ENCODE measurements around the gene RNF13. TPM values are rescaled to one million over a fixed set of nuclear protein-coding genes. Genes with fewer than 3 reads are reported as not detected.

RNF13 gene
- total and polyA plus RNA-seq, 2 of the 4 experiments (the other 2 are of a cell fraction): 12.8 to 29.8 TPM

DNA sequence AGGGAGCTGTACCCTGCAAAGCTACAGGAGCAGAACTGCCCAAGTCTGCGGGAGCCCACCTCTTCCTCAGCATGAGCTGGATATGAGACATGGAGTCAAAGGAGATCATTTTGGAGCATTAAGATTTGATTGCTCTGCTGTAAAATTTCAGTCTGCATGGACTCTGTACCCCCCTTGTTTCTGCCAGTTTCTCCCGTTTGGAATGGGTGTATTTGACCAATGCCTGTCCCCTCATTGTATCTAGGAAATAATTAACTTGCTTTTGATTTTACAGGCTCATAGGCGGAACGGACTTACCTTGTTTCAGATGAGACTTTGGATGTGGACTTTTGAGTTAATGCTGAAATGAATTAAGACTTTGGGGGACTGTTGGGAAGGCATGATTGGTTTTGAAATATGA is 18.3 kb downstream of the RNF13 start:
- ATAC-seq (ENCODE audit: low read depth) (no peak), DNase-seq (no peak)
- no peak overlapping the region for H3K27ac ChIP-seq (ENCODE audit: insufficient read depth, low read length)
- no peak overlapping the region for H3K56ac ChIP-seq (ENCODE audit: extremely low read depth, insufficient read depth, low read length)
- no peak overlapping the region for H4K8ac ChIP-seq (ENCODE audit: low read depth in 2 of 2, low read length in 2 of 2)
- H4K5ac ChIP-seq (ENCODE audit: low read depth, low read length): no peak overlapping the region
- H3K4ac ChIP-seq (ENCODE audit: low read depth, low read length): no peak overlapping the region
- TF ChIP-seq POLR2A (IDR thresholded peaks at IDR 0.05; ENCODE audit: low read depth, low read length): no peak
- TF ChIP-seq CEBPB (IDR thresholded peaks at IDR 0.05; ENCODE audit: low read depth, low read length): no peak
- TF ChIP-seq, protein P1, sequence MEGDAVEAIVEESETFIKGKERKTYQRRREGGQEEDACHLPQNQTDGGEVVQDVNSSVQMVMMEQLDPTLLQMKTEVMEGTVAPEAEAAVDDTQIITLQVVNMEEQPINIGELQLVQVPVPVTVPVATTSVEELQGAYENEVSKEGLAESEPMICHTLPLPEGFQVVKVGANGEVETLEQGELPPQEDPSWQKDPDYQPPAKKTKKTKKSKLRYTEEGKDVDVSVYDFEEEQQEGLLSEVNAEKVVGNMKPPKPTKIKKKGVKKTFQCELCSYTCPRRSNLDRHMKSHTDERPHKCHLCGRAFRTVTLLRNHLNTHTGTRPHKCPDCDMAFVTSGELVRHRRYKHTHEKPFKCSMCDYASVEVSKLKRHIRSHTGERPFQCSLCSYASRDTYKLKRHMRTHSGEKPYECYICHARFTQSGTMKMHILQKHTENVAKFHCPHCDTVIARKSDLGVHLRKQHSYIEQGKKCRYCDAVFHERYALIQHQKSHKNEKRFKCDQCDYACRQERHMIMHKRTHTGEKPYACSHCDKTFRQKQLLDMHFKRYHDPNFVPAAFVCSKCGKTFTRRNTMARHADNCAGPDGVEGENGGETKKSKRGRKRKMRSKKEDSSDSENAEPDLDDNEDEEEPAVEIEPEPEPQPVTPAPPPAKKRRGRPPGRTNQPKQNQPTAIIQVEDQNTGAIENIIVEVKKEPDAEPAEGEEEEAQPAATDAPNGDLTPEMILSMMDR (conservative IDR thresholded peaks at IDR 0.05; ENCODE audit: low read depth, low read length): no peak
- TF ChIP-seq RFX5 (IDR thresholded peaks at IDR 0.05; ENCODE audit: low read depth, low read length): no peak
- no peak for TF ChIP-seq CHD1 (IDR thresholded peaks at IDR 0.05; ENCODE audit: low read depth, low read length)
- no peak for TF ChIP-seq RCOR1 (IDR thresholded peaks at IDR 0.05; ENCODE audit: insufficient replicate concordance, low read length)
- no peak for TF ChIP-seq MXI1 (IDR thresholded peaks at IDR 0.05; ENCODE audit: borderline replicate concordance, low read depth, low read length)
- no peak for TF ChIP-seq SMC3 (IDR thresholded peaks at IDR 0.05; ENCODE audit: low read depth, low read length)
- no peak for TF ChIP-seq NFE2L2 (IDR thresholded peaks at IDR 0.05; ENCODE audit: low read depth, low read length)
- TF ChIP-seq, protein P2, sequence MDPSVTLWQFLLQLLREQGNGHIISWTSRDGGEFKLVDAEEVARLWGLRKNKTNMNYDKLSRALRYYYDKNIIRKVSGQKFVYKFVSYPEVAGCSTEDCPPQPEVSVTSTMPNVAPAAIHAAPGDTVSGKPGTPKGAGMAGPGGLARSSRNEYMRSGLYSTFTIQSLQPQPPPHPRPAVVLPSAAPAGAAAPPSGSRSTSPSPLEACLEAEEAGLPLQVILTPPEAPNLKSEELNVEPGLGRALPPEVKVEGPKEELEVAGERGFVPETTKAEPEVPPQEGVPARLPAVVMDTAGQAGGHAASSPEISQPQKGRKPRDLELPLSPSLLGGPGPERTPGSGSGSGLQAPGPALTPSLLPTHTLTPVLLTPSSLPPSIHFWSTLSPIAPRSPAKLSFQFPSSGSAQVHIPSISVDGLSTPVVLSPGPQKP (IDR thresholded peaks at IDR 0.05; ENCODE audit: borderline replicate concordance, low read depth, low read length): no peak
- TF ChIP-seq, protein P3, sequence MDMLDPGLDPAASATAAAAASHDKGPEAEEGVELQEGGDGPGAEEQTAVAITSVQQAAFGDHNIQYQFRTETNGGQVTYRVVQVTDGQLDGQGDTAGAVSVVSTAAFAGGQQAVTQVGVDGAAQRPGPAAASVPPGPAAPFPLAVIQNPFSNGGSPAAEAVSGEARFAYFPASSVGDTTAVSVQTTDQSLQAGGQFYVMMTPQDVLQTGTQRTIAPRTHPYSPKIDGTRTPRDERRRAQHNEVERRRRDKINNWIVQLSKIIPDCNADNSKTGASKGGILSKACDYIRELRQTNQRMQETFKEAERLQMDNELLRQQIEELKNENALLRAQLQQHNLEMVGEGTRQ (IDR thresholded peaks at IDR 0.05; ENCODE audit: low read depth, low read length): no peak
- no peak for TF ChIP-seq MAFK (IDR thresholded peaks at IDR 0.05; ENCODE audit: low read depth, low read length)
- TF ChIP-seq FOS (IDR thresholded peaks at IDR 0.05; ENCODE audit: low read depth, low read length): no peak
- TF ChIP-seq BHLHE40 (IDR thresholded peaks at IDR 0.05; ENCODE audit: low read depth, low read length): no peak
- TF ChIP-seq RAD21 (IDR thresholded peaks at IDR 0.05; ENCODE audit: low read length): no peak
- no peak for TF ChIP-seq MAZ (IDR thresholded peaks at IDR 0.05; ENCODE audit: borderline replicate concordance, low read depth, low read length)
- H3K27me3 ChIP-seq (ENCODE audit: control insufficient read depth, insufficient read depth, low read length): no peaks in the 10 kb centered on the region
- H4K20me1 ChIP-seq (ENCODE audit: insufficient read depth, low read length): 0 out of 2 replicates have a peak, but pooled peaks cover 3% of the 10 kb centered on the region
- H3K9ac ChIP-seq (ENCODE audit: low read depth, low read length): no peak overlapping the region
- peaks cover 14 to 33% of the 10 kb centered on the region in 2 experiments for H3K79me1 ChIP-seq (ENCODE audit: low read depth in 1 of 2, low read length in 2 of 2)
- no peak overlapping the region for H3K4me2 ChIP-seq (ENCODE audit: low read depth, low read length)
- no peak overlapping the region for H3K23ac ChIP-seq (ENCODE audit: low read depth, low read length)
- no peak overlapping the region for H2BK20ac ChIP-seq (ENCODE audit: low read depth, low read length)
- no peaks in the 10 kb centered on the region for H3K4me1 ChIP-seq (ENCODE audit: control insufficient read depth, insufficient read depth, low read length)
- no peak overlapping the region for H3K18ac ChIP-seq (ENCODE audit: low read depth, low read length)
- no peak overlapping the region for H2BK15ac ChIP-seq (ENCODE audit: low read depth, low read length)
- H2BK5ac ChIP-seq (ENCODE audit: low read depth, low read length, poor library complexity, severe bottlenecking): no peak overlapping the region
- H3K9me3 ChIP-seq (ENCODE audit: control insufficient read depth, insufficient read depth, low read length): peaks cover 8% of the 10 kb centered on the region; the same call in 1 of the 2 replicates
- BruUV-seq (replicated peaks): no TSS peak
- H2AK9ac ChIP-seq (replicated peaks; ENCODE audit: low read depth, low read length, poor library complexity): no peak overlapping the region
- H2BK120ac ChIP-seq (ENCODE audit: low read depth, low read length): no peak overlapping the region
- H3K14ac ChIP-seq (replicated peaks; ENCODE audit: low read depth, low read length): no peak overlapping the region
- no peak overlapping the region for H3K4me3 ChIP-seq (ENCODE audit: insufficient read depth, low read depth, low read length)
- CTCF ChIA-PET: no interaction called here
- H2AK5ac ChIP-seq (ENCODE audit: low read depth, low read length): no peak overlapping the region
- no peaks in the 10 kb centered on the region for H3K9me1 ChIP-seq (ENCODE audit: insufficient read depth, low read length)
- intact Hi-C loops (cut with micrococcal nuclease) (no loop called here), dilution Hi-C loops (cut with HindIII; ENCODE audit: low sequenced_read_pairs, unreplicated experiment) (no loop called here), in situ Hi-C loops (cut with MboI; ENCODE audit: low sequenced_read_pairs) (no loop called here)
- H2AFZ ChIP-seq (replicated peaks; ENCODE audit: low read length, poor library complexity): no peak overlapping the region
- 100% methylated on average over 2 of the region's 4 CpGs; no CpG with 5 or more reads in 1 of the 2 experiments for WGBS, 2 experiments (ENCODE audit: extremely low coverage in 2 of 2, insufficient read length in 1 of 2)
- H3K36me3 ChIP-seq (ENCODE audit: control insufficient read depth, insufficient read depth, low read length): no peaks in the 10 kb centered on the region
- POLR2A ChIA-PET (ENCODE audit: unreplicated experiment): no interaction called here
- H4K91ac ChIP-seq (ENCODE audit: insufficient read depth, low read depth, low read length): no peak overlapping the region

Data from IMR-90 (cell line).